Measurements from ENCODE around the gene MSN. TPM values are rescaled to one million over a fixed set of nuclear protein-coding genes. Genes with fewer than 3 reads are reported as not detected.
A peak's percentile ranks its signal among the peaks of the same experiment; 100 is the strongest.

The MSN gene
- total RNA-seq, 1 experiment from 2014 or later = 91.2 TPM

DNA sequence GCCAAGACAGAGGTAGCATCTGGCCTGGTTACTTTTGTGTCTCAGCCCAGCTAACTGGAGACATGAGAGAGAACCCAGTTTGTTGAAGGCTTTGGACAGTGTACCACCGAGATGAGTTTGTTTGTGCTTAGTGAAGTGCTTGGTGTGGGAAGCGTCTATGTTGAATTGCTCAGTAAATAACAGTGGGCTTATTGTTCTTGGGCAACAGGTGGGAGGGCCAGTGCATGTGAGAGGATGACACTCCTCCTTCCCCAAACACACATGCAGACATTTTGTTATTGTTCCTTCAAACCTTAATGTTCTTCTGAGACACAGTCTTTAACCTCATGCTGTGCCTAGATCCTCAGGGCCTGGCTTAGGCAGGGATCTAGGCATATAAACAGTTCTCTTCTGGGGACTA is 39.7 kb downstream of the MSN start:
- Mint-ChIP-seq H3K9me3 (no peaks in the 10 kb centered on the region), H3K4me1 (peaks cover 33% of the 10 kb centered on the region), H3K4me3 (no peak overlapping the region), H3K36me3 (peaks cover 2% of the 10 kb centered on the region; the same call in 1 of the 2 replicates), H3K27me3 (ENCODE audit: low read depth) (no peaks in the 10 kb centered on the region), H3K27ac (no peak overlapping the region)
- no peak for DNase-seq (ENCODE audit: low spot score)
- ChIA-PET CTCF (interaction anchor here (1.4 kb wide), 1 partner anchor 13 kb away, joined by 3 read pairs; no protein-coding TSS in a partner anchor), POLR2A (no interaction called here)
- ATAC-seq = no peak
- TF ChIP-seq, protein P1, sequence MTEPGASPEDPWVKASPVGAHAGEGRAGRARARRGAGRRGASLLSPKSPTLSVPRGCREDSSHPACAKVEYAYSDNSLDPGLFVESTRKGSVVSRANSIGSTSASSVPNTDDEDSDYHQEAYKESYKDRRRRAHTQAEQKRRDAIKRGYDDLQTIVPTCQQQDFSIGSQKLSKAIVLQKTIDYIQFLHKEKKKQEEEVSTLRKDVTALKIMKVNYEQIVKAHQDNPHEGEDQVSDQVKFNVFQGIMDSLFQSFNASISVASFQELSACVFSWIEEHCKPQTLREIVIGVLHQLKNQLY (CRISPR knock-in tag; IDR thresholded peaks at IDR 0.05) = no peak
- TF ChIP-seq TEAD4 (CRISPR knock-in tag; IDR thresholded peaks at IDR 0.05) (no peak), MXD4 (CRISPR knock-in tag; IDR thresholded peaks at IDR 0.05; ENCODE audit: borderline replicate concordance) (no peak), ETV6 (CRISPR knock-in tag; IDR thresholded peaks at IDR 0.05) (no peak)
- TF ChIP-seq, protein P2, sequence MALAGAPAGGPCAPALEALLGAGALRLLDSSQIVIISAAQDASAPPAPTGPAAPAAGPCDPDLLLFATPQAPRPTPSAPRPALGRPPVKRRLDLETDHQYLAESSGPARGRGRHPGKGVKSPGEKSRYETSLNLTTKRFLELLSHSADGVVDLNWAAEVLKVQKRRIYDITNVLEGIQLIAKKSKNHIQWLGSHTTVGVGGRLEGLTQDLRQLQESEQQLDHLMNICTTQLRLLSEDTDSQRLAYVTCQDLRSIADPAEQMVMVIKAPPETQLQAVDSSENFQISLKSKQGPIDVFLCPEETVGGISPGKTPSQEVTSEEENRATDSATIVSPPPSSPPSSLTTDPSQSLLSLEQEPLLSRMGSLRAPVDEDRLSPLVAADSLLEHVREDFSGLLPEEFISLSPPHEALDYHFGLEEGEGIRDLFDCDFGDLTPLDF (CRISPR knock-in tag; IDR thresholded peaks at IDR 0.05) = no peak
- TF ChIP-seq, protein P3, sequence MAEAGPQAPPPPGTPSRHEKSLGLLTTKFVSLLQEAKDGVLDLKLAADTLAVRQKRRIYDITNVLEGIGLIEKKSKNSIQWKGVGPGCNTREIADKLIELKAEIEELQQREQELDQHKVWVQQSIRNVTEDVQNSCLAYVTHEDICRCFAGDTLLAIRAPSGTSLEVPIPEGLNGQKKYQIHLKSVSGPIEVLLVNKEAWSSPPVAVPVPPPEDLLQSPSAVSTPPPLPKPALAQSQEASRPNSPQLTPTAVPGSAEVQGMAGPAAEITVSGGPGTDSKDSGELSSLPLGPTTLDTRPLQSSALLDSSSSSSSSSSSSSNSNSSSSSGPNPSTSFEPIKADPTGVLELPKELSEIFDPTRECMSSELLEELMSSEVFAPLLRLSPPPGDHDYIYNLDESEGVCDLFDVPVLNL (CRISPR knock-in tag; IDR thresholded peaks at IDR 0.05; ENCODE audit: borderline replicate concordance, low read depth) = no peak

DNA sequence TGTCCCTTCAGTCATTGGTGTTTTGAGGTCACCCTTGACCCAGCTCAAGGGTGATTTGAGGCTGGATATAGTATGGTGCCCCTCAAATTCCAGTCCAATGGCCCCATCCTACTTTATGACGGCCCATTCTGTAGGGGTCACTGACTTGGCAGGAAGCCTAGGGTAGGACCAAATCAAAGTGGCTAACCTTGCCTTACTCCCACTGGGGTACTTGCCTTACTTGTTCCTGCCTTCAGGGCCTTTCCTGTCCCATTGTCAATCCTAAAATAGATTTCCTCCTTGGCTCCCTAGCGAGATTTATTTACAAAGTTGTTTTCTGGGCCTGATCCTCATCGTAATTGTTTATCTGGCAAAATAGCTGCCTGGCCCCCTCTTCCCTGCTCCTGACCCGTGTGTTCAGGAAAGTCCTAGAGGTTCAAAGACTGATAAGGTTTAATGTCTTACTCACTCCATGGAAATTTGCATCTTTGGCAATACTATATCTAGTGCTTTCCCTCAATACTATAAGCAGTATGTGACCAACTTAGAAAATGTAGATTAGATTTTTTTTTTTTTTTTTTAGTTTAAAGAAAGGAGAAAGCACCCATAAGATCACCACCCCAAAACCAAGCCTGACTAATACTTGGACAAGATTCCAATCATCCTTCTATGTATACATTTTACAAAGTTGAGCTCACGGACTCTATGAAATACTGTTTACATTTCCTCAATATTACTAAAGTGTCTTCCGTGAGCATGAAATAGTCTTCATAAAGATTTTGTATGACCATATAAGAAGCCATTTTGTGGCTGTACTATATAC is 44.8 kb downstream of the MSN start:
- Mint-ChIP-seq H3K36me3 (no peaks in the 10 kb centered on the region), H3K27me3 (ENCODE audit: low read depth) (no peaks in the 10 kb centered on the region), H3K4me3 (no peak overlapping the region), H3K27ac (peak overlapping the region; percentile 68; the same call in 1 of the 2 replicates), H3K9me3 (no peaks in the 10 kb centered on the region), H3K4me1 (peaks cover 12% of the 10 kb centered on the region)
- ATAC-seq = no peak
- DNase-seq (ENCODE audit: low spot score) = no peak
- ChIA-PET POLR2A (no interaction called here), CTCF (no interaction called here)
- TF ChIP-seq, protein P4, sequence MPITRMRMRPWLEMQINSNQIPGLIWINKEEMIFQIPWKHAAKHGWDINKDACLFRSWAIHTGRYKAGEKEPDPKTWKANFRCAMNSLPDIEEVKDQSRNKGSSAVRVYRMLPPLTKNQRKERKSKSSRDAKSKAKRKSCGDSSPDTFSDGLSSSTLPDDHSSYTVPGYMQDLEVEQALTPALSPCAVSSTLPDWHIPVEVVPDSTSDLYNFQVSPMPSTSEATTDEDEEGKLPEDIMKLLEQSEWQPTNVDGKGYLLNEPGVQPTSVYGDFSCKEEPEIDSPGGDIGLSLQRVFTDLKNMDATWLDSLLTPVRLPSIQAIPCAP (CRISPR knock-in tag; IDR thresholded peaks at IDR 0.05) = no peak
- no peak for TF ChIP-seq ESRRA (CRISPR knock-in tag; IDR thresholded peaks at IDR 0.05; ENCODE audit: borderline replicate concordance)
- TF ChIP-seq, protein P5, sequence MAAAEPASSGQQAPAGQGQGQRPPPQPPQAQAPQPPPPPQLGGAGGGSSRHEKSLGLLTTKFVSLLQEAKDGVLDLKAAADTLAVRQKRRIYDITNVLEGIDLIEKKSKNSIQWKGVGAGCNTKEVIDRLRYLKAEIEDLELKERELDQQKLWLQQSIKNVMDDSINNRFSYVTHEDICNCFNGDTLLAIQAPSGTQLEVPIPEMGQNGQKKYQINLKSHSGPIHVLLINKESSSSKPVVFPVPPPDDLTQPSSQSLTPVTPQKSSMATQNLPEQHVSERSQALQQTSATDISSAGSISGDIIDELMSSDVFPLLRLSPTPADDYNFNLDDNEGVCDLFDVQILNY (CRISPR knock-in tag; IDR thresholded peaks at IDR 0.05) = no peak
- no peak for TF ChIP-seq SMAD3 (CRISPR knock-in tag; IDR thresholded peaks at IDR 0.05; ENCODE audit: borderline replicate concordance)
- TF ChIP-seq ZNF423 (CRISPR knock-in tag; IDR thresholded peaks at IDR 0.05) = no peak
- TF ChIP-seq, protein P6, sequence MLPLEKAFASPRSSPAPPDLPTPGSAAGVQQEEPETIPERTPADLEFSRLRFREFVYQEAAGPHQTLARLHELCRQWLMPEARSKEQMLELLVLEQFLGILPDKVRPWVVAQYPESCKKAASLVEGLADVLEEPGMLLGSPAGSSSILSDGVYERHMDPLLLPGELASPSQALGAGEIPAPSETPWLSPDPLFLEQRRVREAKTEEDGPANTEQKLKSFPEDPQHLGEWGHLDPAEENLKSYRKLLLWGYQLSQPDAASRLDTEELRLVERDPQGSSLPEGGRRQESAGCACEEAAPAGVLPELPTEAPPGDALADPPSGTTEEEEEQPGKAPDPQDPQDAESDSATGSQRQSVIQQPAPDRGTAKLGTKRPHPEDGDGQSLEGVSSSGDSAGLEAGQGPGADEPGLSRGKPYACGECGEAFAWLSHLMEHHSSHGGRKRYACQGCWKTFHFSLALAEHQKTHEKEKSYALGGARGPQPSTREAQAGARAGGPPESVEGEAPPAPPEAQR (CRISPR knock-in tag; IDR thresholded peaks at IDR 0.05) = no peak
- TF ChIP-seq TP53 (CRISPR knock-in tag; IDR thresholded peaks at IDR 0.05) = no peak
- no peak for TF ChIP-seq ZNF317 (CRISPR knock-in tag; IDR thresholded peaks at IDR 0.05; ENCODE audit: borderline replicate concordance, low read depth)
- TF ChIP-seq, protein P7, sequence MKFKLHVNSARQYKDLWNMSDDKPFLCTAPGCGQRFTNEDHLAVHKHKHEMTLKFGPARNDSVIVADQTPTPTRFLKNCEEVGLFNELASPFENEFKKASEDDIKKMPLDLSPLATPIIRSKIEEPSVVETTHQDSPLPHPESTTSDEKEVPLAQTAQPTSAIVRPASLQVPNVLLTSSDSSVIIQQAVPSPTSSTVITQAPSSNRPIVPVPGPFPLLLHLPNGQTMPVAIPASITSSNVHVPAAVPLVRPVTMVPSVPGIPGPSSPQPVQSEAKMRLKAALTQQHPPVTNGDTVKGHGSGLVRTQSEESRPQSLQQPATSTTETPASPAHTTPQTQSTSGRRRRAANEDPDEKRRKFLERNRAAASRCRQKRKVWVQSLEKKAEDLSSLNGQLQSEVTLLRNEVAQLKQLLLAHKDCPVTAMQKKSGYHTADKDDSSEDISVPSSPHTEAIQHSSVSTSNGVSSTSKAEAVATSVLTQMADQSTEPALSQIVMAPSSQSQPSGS (CRISPR knock-in tag; IDR thresholded peaks at IDR 0.05; ENCODE audit: borderline replicate concordance, low read depth) = no peak
- no peak for TF ChIP-seq FOXK1 (CRISPR knock-in tag; IDR thresholded peaks at IDR 0.05)
- no peak for TF ChIP-seq JAZF1 (CRISPR knock-in tag; IDR thresholded peaks at IDR 0.05)
- TF ChIP-seq, protein P8, sequence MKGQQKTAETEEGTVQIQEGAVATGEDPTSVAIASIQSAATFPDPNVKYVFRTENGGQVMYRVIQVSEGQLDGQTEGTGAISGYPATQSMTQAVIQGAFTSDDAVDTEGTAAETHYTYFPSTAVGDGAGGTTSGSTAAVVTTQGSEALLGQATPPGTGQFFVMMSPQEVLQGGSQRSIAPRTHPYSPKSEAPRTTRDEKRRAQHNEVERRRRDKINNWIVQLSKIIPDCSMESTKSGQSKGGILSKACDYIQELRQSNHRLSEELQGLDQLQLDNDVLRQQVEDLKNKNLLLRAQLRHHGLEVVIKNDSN (CRISPR knock-in tag; IDR thresholded peaks at IDR 0.05) = no peak
- TF ChIP-seq, protein P9, sequence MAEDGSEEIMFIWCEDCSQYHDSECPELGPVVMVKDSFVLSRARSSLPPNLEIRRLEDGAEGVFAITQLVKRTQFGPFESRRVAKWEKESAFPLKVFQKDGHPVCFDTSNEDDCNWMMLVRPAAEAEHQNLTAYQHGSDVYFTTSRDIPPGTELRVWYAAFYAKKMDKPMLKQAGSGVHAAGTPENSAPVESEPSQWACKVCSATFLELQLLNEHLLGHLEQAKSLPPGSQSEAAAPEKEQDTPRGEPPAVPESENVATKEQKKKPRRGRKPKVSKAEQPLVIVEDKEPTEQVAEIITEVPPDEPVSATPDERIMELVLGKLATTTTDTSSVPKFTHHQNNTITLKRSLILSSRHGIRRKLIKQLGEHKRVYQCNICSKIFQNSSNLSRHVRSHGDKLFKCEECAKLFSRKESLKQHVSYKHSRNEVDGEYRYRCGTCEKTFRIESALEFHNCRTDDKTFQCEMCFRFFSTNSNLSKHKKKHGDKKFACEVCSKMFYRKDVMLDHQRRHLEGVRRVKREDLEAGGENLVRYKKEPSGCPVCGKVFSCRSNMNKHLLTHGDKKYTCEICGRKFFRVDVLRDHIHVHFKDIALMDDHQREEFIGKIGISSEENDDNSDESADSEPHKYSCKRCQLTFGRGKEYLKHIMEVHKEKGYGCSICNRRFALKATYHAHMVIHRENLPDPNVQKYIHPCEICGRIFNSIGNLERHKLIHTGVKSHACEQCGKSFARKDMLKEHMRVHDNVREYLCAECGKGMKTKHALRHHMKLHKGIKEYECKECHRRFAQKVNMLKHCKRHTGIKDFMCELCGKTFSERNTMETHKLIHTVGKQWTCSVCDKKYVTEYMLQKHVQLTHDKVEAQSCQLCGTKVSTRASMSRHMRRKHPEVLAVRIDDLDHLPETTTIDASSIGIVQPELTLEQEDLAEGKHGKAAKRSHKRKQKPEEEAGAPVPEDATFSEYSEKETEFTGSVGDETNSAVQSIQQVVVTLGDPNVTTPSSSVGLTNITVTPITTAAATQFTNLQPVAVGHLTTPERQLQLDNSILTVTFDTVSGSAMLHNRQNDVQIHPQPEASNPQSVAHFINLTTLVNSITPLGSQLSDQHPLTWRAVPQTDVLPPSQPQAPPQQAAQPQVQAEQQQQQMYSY (CRISPR knock-in tag; IDR thresholded peaks at IDR 0.05) = no peak
- TF ChIP-seq, protein P1 (CRISPR knock-in tag; IDR thresholded peaks at IDR 0.05) = no peak
- no peak for TF ChIP-seq CREM (CRISPR knock-in tag; IDR thresholded peaks at IDR 0.05)

Data from WTC11 (cell line).